Measurements from ENCODE around the gene KCNMA1.

KCNMA1 gene

DNA sequence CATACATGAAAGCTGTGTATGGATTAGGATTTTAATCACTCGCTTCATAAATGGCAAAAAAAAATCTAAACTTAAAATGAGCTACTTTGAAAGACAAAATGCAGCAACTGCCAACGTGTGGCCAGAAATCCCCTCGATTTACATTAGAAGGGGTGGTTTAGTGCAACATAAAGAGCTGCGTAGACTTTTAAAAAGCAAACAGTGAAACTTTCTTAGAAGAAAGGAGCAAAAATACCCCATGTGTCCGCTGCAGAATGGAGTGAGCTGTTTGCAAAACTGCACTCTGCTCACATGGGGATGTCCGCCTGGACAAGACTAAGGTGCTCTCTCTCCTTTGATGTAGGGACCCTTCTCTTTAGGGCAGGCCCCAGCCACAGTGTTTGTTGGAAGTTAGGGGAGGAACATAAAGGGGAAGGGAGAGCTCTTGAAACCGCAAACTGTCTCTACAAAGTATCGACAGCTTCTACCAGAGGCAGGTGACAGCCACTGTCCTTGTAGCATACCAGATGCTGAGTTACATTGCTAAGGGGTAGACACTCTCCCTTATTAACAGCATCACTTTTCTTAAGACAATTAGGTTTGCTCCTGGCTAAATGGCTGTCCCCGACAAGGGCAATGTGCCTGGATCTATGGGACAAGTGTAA is 528.1 kb downstream of the KCNMA1 start:
- Histone ChIP-seq H3K4me3 (ENCODE audit: insufficient read depth, low read depth, low read length, poor library complexity, severe bottlenecking) (no peak overlapping the region), H3K27ac (ENCODE audit: insufficient read depth, low read length, poor library complexity, severe bottlenecking) (no peak overlapping the region), H3K27me3 (replicated peaks; ENCODE audit: control insufficient read depth, insufficient read depth, low read length, poor library complexity, severe bottlenecking) (peaks cover 2% of the 10 kb centered on the region), H3K9me3 (ENCODE audit: control insufficient read depth, low read length) (no peaks in the 10 kb centered on the region), H3K4me1 (ENCODE audit: control insufficient read depth, insufficient read depth, low read length, poor library complexity, severe bottlenecking) (no peaks in the 10 kb centered on the region), H3K36me3 (ENCODE audit: control insufficient read depth, insufficient read depth, low read length) (no peaks in the 10 kb centered on the region)
- DNase-seq, result no peak

- H3K4me1 ChIP-seq (ENCODE audit: control insufficient read depth, insufficient read depth, low read length, poor library complexity, severe bottlenecking), result no peaks in the 10 kb centered on the region
- no peak for DNase-seq
- H3K27ac ChIP-seq (ENCODE audit: insufficient read depth, low read length, poor library complexity, severe bottlenecking), result no peak overlapping the region
- H3K27me3 ChIP-seq (replicated peaks; ENCODE audit: control insufficient read depth, insufficient read depth, low read length, poor library complexity, severe bottlenecking), result peaks cover 2% of the 10 kb centered on the region
- H3K4me3 ChIP-seq (ENCODE audit: insufficient read depth, low read depth, low read length, poor library complexity, severe bottlenecking), result no peak overlapping the region
- no peaks in the 10 kb centered on the region for H3K36me3 ChIP-seq (ENCODE audit: control insufficient read depth, insufficient read depth, low read length)
- no peaks in the 10 kb centered on the region for H3K9me3 ChIP-seq (ENCODE audit: control insufficient read depth, low read length)
Observed at GRCh38 chr10:77106676-77107075, 530.9 kb downstream of the KCNMA1 start.

GRCh38 chr10:77105761-77106221 is 531.8 kb downstream of the KCNMA1 start:
- H3K27ac ChIP-seq (ENCODE audit: insufficient read depth, low read length, poor library complexity, severe bottlenecking), result no peak overlapping the region
- H3K9me3 ChIP-seq (ENCODE audit: control insufficient read depth, low read length), result no peaks in the 10 kb centered on the region
- no peak for DNase-seq
- H3K4me1 ChIP-seq (ENCODE audit: control insufficient read depth, insufficient read depth, low read length, poor library complexity, severe bottlenecking), result no peaks in the 10 kb centered on the region
- no peak overlapping the region for H3K4me3 ChIP-seq (ENCODE audit: insufficient read depth, low read depth, low read length, poor library complexity, severe bottlenecking)
- peaks cover 2% of the 10 kb centered on the region for H3K27me3 ChIP-seq (replicated peaks; ENCODE audit: control insufficient read depth, insufficient read depth, low read length, poor library complexity, severe bottlenecking)
- no peaks in the 10 kb centered on the region for H3K36me3 ChIP-seq (ENCODE audit: control insufficient read depth, insufficient read depth, low read length)

- no peaks in the 10 kb centered on the region for H3K9me3 ChIP-seq (ENCODE audit: control insufficient read depth, low read length)
- H3K36me3 ChIP-seq (ENCODE audit: control insufficient read depth, insufficient read depth, low read length), result no peaks in the 10 kb centered on the region
- no peak overlapping the region for H3K27ac ChIP-seq (ENCODE audit: insufficient read depth, low read length, poor library complexity, severe bottlenecking)
- no peaks in the 10 kb centered on the region for H3K4me1 ChIP-seq (ENCODE audit: control insufficient read depth, insufficient read depth, low read length, poor library complexity, severe bottlenecking)
- DNase-seq, result no peak
- H3K4me3 ChIP-seq (ENCODE audit: insufficient read depth, low read depth, low read length, poor library complexity, severe bottlenecking), result no peak overlapping the region
- peaks cover 2% of the 10 kb centered on the region for H3K27me3 ChIP-seq (replicated peaks; ENCODE audit: control insufficient read depth, insufficient read depth, low read length, poor library complexity, severe bottlenecking)
Observed at GRCh38 chr10:77104459-77104980, 533.1 kb downstream of the KCNMA1 start.

DNA sequence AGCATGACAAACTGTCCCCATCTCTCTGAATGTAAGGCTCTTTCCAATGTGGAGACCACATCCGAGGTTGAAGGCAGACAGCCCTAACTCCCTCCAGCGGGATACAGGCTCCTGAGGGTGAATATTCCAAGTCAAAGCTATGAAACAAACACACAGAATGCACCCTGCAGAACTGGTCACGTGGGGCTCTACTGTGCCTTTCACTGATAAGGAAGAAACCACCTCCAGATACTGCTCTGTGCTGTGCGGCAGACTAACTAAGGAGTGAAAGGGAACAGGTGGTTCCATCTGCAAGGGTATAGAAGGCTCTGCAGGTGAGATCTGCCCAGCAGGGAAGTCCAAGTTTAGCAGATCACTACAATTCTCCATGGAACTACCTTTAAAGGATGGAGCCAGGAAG is 534.4 kb downstream of the KCNMA1 start:
- no peak for DNase-seq
- Histone ChIP-seq H3K4me1 (ENCODE audit: control insufficient read depth, insufficient read depth, low read length, poor library complexity, severe bottlenecking) (no peaks in the 10 kb centered on the region), H3K9me3 (ENCODE audit: control insufficient read depth, low read length) (no peaks in the 10 kb centered on the region), H3K36me3 (ENCODE audit: control insufficient read depth, insufficient read depth, low read length) (no peaks in the 10 kb centered on the region), H3K27me3 (replicated peaks; ENCODE audit: control insufficient read depth, insufficient read depth, low read length, poor library complexity, severe bottlenecking) (no peaks in the 10 kb centered on the region), H3K27ac (ENCODE audit: insufficient read depth, low read length, poor library complexity, severe bottlenecking) (no peak overlapping the region), H3K4me3 (ENCODE audit: insufficient read depth, low read depth, low read length, poor library complexity, severe bottlenecking) (no peak overlapping the region)

DNA sequence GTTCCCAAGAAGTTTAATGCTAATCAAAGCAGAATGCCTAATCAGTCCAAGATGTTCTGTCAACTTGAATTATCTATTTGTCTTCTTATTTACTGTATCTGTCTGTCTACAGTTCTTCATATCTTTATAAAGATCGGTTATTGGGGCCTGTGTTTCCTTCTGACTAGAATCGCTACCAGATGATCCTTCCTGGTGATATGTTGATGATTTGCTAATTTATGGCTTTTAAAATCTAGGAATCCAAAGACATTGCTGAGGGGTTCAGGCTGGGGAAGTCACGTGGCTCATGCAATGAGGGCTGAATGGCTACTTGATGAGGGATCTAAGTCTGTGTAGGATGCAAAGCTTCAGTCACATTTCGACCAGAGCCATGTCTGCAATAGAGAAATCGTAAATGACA is 536.3 kb downstream of the KCNMA1 start:
- no peaks in the 10 kb centered on the region for H3K27me3 ChIP-seq (replicated peaks; ENCODE audit: control insufficient read depth, insufficient read depth, low read length, poor library complexity, severe bottlenecking)
- no peaks in the 10 kb centered on the region for H3K9me3 ChIP-seq (ENCODE audit: control insufficient read depth, low read length)
- no peak overlapping the region for H3K27ac ChIP-seq (ENCODE audit: insufficient read depth, low read length, poor library complexity, severe bottlenecking)
- DNase-seq, result no peak
- H3K36me3 ChIP-seq (ENCODE audit: control insufficient read depth, insufficient read depth, low read length), result no peaks in the 10 kb centered on the region
- no peak overlapping the region for H3K4me3 ChIP-seq (ENCODE audit: insufficient read depth, low read depth, low read length, poor library complexity, severe bottlenecking)
- no peaks in the 10 kb centered on the region for H3K4me1 ChIP-seq (ENCODE audit: control insufficient read depth, insufficient read depth, low read length, poor library complexity, severe bottlenecking)

GRCh38 chr10:77099136-77099535 is 538.5 kb downstream of the KCNMA1 start:
- Histone ChIP-seq H3K9me3 (ENCODE audit: control insufficient read depth, low read length) (no peaks in the 10 kb centered on the region), H3K4me1 (ENCODE audit: control insufficient read depth, insufficient read depth, low read length, poor library complexity, severe bottlenecking) (no peaks in the 10 kb centered on the region), H3K27me3 (replicated peaks; ENCODE audit: control insufficient read depth, insufficient read depth, low read length, poor library complexity, severe bottlenecking) (no peaks in the 10 kb centered on the region), H3K27ac (ENCODE audit: insufficient read depth, low read length, poor library complexity, severe bottlenecking) (no peak overlapping the region), H3K36me3 (ENCODE audit: control insufficient read depth, insufficient read depth, low read length) (no peaks in the 10 kb centered on the region), H3K4me3 (ENCODE audit: insufficient read depth, low read depth, low read length, poor library complexity, severe bottlenecking) (no peak overlapping the region)
- no peak for DNase-seq

GRCh38 chr10:77097625-77098024 is 540.0 kb downstream of the KCNMA1 start:
- no peaks in the 10 kb centered on the region for H3K36me3 ChIP-seq (ENCODE audit: control insufficient read depth, insufficient read depth, low read length)
- DNase-seq, result no peak
- H3K4me3 ChIP-seq (ENCODE audit: insufficient read depth, low read depth, low read length, poor library complexity, severe bottlenecking), result no peak overlapping the region
- no peak overlapping the region for H3K27ac ChIP-seq (ENCODE audit: insufficient read depth, low read length, poor library complexity, severe bottlenecking)
- H3K4me1 ChIP-seq (ENCODE audit: control insufficient read depth, insufficient read depth, low read length, poor library complexity, severe bottlenecking), result no peaks in the 10 kb centered on the region
- H3K27me3 ChIP-seq (replicated peaks; ENCODE audit: control insufficient read depth, insufficient read depth, low read length, poor library complexity, severe bottlenecking), result no peaks in the 10 kb centered on the region
- no peaks in the 10 kb centered on the region for H3K9me3 ChIP-seq (ENCODE audit: control insufficient read depth, low read length)

- Histone ChIP-seq H3K9me3 (ENCODE audit: control insufficient read depth, low read length) (no peaks in the 10 kb centered on the region), H3K36me3 (ENCODE audit: control insufficient read depth, insufficient read depth, low read length) (no peaks in the 10 kb centered on the region), H3K4me1 (ENCODE audit: control insufficient read depth, insufficient read depth, low read length, poor library complexity, severe bottlenecking) (no peaks in the 10 kb centered on the region), H3K4me3 (ENCODE audit: insufficient read depth, low read depth, low read length, poor library complexity, severe bottlenecking) (no peak overlapping the region), H3K27ac (ENCODE audit: insufficient read depth, low read length, poor library complexity, severe bottlenecking) (no peak overlapping the region), H3K27me3 (replicated peaks; ENCODE audit: control insufficient read depth, insufficient read depth, low read length, poor library complexity, severe bottlenecking) (no peaks in the 10 kb centered on the region)
- no peak for DNase-seq
Observed at GRCh38 chr10:77093126-77093525, 544.5 kb downstream of the KCNMA1 start.

DNA sequence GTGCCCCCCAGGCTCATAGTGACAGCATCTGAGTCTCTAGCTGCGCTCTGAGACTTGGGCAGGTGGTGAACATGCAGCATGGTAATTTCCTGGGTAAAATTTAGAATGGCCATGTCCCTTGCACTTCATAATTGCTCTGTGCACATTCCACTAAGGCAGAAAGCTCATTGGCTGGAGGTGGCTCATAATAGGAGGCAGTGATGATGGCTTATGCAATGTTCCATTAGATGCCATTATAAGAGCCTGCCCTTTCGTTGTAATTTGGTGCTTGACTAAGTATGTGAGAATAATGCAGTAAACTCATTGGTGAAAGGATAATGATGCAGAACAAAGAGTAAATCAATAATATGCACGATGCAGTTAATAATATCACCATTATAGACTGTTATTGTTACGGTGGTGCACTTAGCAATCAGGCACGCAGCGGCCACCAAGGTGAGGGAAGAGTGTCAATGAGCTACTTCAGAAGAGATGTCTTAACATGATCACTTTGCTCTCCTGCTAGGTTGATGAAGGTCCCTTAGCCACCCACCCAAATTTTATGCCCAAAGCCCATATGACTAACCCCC is 545.9 kb downstream of the KCNMA1 start:
- no peaks in the 10 kb centered on the region for H3K27me3 ChIP-seq (replicated peaks; ENCODE audit: control insufficient read depth, insufficient read depth, low read length, poor library complexity, severe bottlenecking)
- no peaks in the 10 kb centered on the region for H3K9me3 ChIP-seq (ENCODE audit: control insufficient read depth, low read length)
- H3K4me1 ChIP-seq (ENCODE audit: control insufficient read depth, insufficient read depth, low read length, poor library complexity, severe bottlenecking), result no peaks in the 10 kb centered on the region
- H3K27ac ChIP-seq (ENCODE audit: insufficient read depth, low read length, poor library complexity, severe bottlenecking), result no peak overlapping the region
- H3K36me3 ChIP-seq (ENCODE audit: control insufficient read depth, insufficient read depth, low read length), result no peaks in the 10 kb centered on the region
- no peak for DNase-seq
- H3K4me3 ChIP-seq (ENCODE audit: insufficient read depth, low read depth, low read length, poor library complexity, severe bottlenecking), result no peak overlapping the region

Data from effector memory CD4-positive, alpha-beta T cell (primary cell).